Cortex of kidney (tissue), 1 donor: ENCODE data around the gene KDSR.

Experiments used
- DNase-seq: peaks from one replicate; lab custom pipeline; 2025; lab: John Stamatoyannopoulos, UW

Gene KDSR, protein sequence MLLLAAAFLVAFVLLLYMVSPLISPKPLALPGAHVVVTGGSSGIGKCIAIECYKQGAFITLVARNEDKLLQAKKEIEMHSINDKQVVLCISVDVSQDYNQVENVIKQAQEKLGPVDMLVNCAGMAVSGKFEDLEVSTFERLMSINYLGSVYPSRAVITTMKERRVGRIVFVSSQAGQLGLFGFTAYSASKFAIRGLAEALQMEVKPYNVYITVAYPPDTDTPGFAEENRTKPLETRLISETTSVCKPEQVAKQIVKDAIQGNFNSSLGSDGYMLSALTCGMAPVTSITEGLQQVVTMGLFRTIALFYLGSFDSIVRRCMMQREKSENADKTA

DNA sequence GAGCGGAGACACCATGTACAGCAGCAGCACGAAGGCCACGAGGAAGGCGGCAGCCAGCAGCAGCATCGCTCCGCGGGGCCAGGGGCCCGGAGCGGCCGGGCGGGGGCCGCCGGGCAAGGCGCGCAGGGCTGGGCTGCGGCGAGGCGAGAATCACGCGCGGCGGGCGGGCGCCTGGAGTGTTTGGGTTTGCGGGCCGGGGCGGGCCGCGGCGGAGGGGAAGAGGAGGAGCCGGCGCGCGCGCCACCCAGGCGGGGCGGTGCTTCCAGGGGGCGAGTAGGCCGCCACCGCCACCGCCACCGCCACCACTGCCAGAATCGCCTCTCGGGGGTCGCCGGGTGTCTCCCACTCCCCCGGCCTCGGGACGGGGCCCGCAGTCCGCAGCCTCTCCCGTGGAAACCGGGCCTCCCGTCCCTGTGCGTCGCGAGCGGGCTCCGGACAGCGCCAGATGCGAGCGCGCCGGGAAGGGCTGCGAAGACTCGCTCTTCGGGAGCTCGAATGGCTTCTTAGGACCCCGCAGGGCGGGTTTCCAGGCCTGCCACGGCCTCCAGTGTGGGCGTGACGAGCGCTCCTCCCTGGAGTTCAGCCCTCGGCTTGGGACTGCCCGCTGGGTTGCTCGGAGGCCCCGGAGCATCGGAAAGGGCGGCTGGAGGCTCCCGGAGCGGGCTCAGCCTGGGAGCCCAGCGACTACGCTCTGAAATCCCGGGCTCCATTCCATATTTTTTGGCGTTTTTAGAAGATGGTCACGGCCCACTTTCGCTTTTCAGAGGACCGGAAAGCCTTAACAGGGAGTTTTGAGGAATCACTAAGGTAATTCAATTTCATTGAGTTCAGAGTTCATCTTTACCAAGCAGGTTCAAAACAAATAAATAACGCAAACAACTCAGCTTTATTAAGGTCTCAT, at the start of gene KDSR:
KDSR (minus strand) TSS at position 154 of the 901 bp plus-strand sequence; CDS start at position 66, 88 bp downstream.
- peak; percentile 24 for DNase-seq

DNA sequence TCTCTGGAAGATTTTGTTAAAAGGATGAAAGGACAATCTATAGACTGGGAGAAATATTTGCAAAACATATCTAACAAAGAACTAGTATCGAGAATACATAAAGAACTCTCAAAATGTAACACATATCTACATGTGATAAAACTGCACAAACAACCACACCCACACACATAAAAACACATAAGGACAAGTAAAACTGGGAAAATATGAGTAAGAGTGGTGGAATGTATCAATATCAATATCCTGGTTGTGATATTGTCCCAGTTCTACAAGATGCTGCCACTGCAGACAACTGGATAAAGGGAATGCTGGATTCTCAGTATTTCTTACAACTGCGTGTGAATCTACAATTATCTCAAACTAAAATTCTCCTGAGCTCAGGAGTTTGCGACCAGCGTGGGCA, 45.9 kb upstream of the KDSR start:
- no peak for DNase-seq

DNA sequence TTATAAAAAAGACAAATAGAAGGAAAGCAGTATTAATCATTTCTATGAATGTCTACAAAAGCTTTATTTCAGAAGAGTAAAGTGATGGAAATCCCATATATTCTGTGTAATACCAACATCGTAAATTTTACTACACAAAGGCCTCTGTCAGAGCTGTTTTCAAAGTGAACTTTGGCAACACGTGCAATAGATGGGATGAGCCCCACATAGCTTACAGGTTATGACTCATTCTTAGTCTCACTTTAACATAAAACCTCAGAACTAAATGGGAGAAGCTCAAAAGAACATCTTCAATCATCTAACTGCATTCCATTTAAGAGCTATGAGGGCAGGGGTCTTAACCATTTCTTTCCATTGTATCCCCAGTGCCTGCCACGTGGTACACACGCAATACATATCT, 43.8 kb upstream of the KDSR start:
- no peak for DNase-seq

GRCh38 chr18:63409301-63409700, 42.3 kb upstream of the KDSR start:
- no peak for DNase-seq

DNA sequence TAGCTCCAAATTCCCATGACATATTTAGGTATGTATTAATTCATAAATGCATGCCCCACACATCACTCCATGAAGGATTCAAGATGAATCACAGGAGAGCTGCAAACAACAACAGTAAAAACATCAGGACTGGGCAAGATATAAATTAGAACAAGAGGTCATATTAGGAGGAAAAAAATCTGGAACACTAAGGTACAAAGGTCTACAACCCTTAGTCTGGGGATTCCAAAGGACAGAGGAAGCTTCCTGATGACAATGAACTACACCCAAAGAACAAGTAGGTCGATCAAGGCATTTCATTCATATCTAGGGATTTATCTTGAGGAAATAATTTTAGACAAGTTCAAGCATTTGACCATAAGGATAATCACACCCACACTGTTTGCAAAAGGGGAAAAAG, 40.7 kb upstream of the KDSR start:
- no peak for DNase-seq

- no peak for DNase-seq
Observed at GRCh38 chr18:63405986-63406385, 39.0 kb upstream of the KDSR start.

DNA sequence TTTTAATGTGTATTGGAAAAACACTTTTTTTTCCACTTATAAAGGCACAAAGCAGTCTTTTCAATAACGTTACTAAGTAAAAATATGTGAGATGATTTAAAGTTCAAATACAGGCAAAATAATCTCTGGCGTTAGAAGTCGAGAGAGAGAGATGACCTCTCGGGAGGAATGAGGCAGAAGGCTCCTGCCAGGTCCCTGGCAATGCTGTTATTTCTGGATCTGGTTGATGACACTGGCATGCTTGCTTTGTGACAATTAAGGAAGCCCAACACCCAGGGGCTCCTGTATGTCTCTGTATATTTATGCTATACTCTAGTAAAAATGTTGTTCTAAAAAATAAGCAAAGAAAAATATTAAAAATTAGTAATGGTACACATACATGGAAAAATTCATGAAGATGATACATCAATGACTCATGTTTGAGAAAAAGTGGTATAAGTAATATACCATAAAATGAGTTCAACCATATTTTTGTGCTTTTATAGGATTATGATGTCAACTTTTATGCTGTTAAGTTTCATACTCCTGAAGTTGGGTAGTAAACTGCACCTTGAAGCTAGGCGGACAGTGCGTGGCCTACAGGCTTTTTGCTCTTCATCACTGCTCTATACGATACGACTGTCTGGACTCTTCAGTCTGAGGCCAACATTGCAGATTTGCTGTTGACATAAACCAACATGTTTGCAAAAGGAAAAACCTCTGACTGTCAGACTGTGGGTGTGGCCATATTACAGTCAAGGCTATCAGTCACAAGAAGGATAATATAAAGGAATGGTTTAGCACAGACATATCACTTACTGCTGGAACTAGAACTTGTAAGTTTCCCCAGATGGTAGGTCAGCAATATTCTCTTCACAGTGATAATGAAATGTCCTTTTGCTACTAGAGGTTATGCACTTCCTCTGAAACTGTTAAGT, 35.5 kb upstream of the KDSR start:
- no peak for DNase-seq

DNA sequence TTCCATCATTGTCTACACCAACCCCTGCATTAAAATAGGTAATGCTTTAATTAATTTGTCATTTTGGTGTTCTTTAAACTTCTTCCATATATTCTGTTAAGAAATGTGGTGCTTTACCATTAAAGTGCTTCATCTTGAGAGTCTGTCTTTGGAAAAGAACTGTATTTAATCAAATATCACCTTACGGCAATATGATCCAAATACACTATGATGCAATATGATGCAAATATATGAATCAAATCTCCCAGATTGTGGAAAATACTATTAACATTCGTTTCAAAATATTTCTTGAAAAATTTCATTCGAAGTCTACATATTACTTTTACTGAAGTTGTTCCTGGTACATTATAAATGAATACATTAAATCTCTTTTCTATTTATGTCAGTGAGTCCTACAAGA, 32.3 kb upstream of the KDSR start:
- no peak for DNase-seq

- no peak for DNase-seq
Observed at GRCh38 chr18:63397349-63397748, 30.3 kb upstream of the KDSR start.

DNA sequence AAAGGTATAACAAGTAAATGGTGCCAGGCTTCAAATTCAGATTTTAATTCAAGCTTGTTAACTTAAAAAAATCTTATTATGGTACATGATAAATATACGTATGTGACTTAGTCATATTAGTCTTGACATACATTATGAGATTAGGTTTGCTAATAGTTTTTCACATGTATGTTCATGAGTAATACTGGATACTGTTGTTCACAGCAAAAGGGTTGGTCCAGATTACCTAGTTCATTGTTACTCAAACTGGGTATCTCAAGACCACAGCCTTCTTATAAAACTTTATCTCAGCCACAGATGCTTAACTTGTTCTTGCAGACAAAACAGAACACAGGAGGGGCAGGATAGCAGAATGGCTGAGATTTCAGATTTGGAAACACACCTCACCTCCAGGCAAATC, 28.5 kb upstream of the KDSR start:
- no peak for DNase-seq

DNA sequence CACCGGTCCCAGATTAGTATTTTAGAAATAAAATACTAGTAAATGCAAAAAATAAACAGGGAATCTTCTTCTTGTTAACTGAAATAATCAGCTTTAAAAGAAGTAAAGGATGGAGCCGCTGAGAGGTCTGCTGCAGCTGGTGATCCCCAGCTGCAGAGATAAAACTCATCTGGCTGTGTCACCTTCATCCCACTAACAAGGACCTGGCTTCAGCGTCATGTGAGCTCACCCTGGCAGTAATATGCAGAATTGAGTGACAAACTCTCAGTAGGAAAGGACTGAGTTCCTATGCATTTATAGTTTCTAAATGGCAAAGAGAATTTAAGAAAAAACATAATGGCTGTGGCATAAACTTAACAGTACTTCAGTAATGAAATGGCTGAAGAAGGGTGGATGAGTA, 27.9 kb upstream of the KDSR start:
- DNase-seq: no peak

GRCh38 chr18:63387861-63388260, 20.9 kb upstream of the KDSR start:
- DNase-seq: no peak

GRCh38 chr18:63382843-63383242, 15.8 kb upstream of the KDSR start:
- DNase-seq: no peak

DNA sequence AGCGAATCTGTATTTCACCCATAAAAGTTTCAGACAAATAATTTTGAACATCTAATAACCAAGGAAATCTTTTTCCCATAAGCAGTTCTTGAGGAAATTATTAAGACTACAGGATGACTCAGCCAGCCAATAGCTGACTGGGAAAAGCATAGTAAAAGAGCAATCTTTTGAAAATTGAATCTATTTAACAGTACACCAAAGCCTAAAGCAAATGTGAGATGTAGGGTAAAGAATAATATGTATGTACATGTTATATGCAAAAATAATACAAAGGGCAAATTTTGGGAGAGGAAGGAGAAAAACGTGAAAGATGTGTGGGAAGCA, 12.6 kb upstream of the KDSR start:
- no peak for DNase-seq

DNA sequence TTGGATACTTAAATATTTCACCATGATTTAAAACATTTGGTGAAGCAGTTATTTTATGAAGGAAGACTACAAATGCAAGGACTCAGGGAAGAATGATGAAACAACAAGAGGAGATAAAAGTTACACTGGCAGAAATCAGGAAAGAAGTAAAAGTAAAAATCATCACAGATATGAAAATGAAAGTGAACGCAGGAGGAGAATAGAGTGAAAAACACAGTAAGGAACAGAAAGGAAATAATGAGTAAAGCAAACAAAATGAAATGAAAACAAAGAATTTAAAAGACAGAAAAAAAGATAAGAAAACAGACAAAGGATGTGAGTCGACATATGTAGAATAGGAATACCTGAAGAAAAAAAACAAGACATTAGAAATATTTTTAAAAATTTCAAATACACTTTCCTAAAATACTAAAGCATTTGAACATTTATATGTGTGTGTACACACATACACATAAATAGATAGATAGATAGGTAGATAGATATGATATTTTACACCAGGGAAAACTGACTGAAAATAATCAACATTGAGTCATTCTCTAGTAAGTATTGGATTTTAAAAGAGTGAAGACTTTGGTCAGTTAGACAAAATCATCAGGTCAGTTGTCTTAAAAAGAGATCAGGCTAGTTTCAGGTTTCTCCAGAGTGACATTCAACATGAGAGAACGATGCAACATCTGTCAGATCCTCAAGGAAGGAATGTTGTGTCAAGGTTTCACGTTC, 12.1 kb upstream of the KDSR start:
- DNase-seq: no peak

DNA sequence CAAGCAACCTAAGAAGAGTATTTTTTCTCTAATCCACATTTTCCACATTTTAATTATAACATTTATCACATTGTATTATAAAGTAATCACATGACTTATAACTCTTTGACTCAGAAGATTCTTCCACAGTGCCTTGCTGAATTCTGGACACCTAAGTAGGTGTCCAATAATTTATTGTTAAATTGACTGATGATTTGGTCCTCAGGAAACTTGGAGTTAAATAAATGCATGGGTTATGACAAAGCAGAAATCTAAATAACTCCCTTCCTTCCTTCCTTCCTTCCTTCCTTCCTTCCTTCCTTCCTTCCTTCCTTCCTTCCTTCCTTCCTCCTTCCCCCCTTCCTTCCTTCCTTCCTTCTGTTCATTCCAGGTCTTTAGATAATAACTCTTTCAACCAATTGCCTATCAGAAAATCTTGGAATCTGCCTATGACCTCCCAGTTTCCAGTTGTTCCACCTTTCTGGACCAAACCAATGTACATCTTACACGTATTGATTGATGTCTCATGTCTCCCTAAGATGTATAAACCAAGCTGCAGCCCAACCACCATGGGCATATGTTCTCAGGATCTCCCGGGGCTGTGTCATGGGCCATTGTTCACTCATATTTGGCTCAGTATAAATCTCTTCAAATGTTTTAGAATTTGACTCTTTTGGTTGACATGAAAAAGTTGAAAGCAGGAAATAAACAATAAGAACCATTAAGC, 10.4 kb upstream of the KDSR start:
- no peak for DNase-seq

DNA sequence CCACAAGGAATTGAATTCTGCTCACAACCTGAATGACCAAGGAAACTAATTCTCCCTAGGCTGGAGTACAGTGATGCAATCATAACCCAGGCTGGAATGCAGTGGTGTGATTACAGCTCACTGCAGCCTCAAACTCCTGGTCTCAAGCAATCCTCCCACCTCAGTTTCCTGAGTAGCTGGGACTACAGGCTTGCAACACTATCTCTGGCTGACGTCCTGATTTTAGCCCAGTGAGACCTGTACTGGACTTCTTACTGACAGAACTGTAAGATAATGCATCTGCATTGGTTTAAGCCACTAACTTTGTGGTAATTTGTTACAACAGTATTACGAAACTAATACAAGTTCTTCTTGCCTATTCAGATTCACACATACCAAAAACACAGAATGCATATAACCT, 9.5 kb upstream of the KDSR start:
- no peak for DNase-seq

DNA sequence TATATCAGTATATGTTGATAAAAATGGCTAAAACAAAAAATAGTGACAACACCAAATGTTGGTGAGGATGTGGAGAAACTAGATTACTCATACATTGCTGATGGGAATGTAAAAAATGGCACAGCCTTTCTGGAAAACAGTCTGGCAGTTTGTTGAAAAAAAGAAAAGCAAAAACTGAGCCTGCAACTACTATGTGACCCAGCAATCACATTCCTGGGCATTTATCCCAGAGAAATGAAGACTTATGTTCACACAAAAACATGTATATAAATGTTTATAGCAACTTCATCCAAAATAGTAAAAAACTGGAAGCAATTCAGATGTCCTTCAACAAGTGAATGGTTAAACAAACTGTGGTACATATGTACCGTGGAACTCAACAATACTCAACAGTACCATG, 7.5 kb upstream of the KDSR start:
- no peak for DNase-seq

DNA sequence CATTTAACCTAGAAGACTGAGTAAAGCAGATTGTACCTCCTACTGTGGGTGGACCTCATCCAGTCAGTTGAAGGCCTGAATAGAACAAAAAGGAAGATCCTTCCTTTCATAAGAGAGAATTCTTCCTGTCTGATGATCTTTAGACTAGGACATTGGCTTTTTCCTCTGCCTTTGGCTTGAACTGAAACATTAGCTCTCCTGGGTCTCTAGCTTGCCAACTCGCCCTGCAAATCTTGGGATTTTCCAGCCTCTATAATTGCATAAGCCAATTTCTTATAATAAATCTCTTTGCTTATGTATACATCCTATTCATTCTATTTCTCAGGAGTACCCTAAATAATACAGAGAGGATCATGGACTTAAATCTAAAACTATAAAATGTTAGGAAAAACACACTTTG, 6.2 kb upstream of the KDSR start:
- DNase-seq: no peak

GRCh38 chr18:63368611-63369010, 1.6 kb upstream of the KDSR start:
- no peak for DNase-seq
